Astrocyte (in vitro differentiated cells and primary cell): Measurements from ENCODE around the gene IL17B.

Experiments
- CTCF ChIP-seq: IDR thresholded peaks from 2 replicates; pipeline ENCODE4 v1.5.1; 2011; ENCODE audit warnings: low read depth, mild to moderate bottlenecking, inconsistent platforms, low read length, moderate library complexity; ENCODE audit not compliant: insufficient read depth
- EZH2 ChIP-seq: IDR thresholded peaks from 2 replicates; pipeline ENCODE4 v1.6.1; 2012; ENCODE audit warnings: mild to moderate bottlenecking, low read length, inconsistent platforms; ENCODE audit not compliant: insufficient read depth

- TF ChIP-seq CTCF (no peak), EZH2 (no peak)
Measured at GRCh38 chr5:149410071-149410470, 31.0 kb upstream of the IL17B start.
